ENCODE results near the gene TIGIT.

Gene TIGIT

DNA sequence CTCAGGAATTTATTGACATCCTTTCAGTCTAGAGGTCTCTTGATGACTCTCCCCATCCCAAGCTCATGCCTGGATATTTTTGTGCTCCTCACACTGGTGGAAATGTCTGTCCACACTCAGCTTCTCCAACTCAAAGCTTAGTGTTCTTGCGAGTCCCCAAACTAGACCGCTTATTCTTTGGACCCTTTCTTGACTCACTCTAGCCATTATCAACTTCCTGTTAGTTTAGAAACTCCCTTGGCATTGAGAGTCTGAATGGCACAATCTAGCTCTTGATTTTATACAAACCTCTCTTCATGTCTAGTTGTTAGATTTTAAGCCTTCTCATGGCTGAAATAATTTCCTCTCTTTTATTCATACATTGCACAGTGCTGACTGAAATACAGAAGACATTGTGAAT lies 19.6 kb downstream of the TIGIT start:
- DNase-seq = no peak

- no peak for DNase-seq
Observed at GRCh38 chr3:114314282-114314681, 20.5 kb downstream of the TIGIT start.

- no peak for DNase-seq
Observed at GRCh38 chr3:114318295-114318694, 24.5 kb downstream of the TIGIT start.

GRCh38 chr3:114319453-114319852 lies 25.6 kb downstream of the TIGIT start:
- DNase-seq = no peak

DNA sequence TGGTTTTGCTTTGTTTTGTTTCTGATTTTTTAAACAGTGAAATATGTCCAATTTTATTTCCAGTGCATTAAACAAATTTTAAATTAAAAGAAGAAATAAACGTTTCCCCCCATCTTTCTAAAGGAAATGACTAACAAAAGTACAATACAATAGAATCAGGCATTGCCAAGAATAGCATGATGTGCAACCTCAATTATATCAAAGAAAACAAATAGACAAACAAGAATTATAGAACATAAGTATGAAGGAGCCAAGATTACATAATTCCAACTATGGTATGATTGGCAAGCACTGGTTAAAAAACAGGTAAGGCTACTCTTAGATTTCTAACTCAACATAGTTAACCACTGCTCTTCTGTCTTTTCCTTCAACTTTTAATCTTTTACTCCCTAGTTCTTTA lies 26.4 kb downstream of the TIGIT start:
- DNase-seq = no peak

- DNase-seq = no peak
Observed at GRCh38 chr3:114323546-114324254, 29.9 kb downstream of the TIGIT start.

DNA sequence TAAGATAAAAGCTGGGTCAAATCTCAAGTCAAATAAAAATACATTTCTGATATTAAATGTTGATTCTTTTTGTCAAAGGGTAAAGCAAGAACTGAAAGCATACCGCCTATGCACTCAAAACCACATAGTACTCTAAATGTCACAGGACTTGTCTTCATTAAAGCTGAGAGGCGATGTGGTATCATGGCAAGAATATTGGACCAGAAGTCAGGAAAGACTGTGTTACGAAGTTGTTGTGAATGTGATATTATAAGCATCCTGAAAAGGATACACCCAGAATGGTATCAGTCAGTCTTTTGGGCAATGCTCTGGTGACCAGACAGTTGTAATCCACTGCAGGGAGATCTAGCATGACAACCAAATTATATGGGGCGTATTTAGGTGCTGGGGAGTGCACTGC lies 33.8 kb downstream of the TIGIT start:
- no peak for DNase-seq

DNA sequence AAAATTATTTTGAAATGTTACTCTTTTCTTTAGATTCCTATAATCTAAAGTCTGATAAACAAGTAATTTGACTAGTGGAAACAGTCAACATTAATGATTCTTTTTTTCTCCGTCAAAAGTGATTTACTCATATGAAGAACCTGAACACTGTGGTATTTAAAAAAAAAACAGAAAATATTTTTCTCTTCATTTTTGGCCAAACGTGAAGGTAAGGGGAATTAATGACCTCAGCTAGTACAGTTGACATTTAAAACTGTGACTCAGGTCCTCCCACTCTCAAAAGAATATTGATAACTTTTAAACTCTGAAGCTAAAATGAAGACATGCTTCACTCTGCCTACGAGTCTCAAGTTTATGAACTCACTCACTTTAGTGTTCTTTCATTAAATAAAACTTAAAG lies 34.5 kb downstream of the TIGIT start:
- DNase-seq = no peak

GRCh38 chr3:114329823-114330222 lies 36.0 kb downstream of the TIGIT start:
- no peak for DNase-seq

GRCh38 chr3:114331007-114331406 lies 37.2 kb downstream of the TIGIT start:
- no peak for DNase-seq

DNA sequence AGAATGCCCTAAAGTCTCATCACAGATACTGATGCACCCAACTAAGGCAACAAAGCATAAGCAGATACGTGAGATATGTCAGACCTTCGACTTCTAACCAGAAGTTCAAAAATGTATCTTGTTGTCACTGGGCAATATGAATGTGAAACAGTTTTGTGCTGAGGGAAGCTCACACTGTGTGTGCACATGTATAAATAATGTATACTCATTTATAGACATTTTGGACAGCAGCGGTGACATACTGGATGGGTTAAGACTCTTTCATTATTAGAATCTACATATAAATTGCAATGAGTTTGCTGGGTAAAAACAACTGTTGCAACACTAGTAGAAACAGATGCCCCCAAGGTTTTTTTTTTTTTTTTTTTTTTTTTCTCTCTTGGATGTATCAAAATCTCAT lies 37.9 kb downstream of the TIGIT start:
- no peak for DNase-seq

DNA sequence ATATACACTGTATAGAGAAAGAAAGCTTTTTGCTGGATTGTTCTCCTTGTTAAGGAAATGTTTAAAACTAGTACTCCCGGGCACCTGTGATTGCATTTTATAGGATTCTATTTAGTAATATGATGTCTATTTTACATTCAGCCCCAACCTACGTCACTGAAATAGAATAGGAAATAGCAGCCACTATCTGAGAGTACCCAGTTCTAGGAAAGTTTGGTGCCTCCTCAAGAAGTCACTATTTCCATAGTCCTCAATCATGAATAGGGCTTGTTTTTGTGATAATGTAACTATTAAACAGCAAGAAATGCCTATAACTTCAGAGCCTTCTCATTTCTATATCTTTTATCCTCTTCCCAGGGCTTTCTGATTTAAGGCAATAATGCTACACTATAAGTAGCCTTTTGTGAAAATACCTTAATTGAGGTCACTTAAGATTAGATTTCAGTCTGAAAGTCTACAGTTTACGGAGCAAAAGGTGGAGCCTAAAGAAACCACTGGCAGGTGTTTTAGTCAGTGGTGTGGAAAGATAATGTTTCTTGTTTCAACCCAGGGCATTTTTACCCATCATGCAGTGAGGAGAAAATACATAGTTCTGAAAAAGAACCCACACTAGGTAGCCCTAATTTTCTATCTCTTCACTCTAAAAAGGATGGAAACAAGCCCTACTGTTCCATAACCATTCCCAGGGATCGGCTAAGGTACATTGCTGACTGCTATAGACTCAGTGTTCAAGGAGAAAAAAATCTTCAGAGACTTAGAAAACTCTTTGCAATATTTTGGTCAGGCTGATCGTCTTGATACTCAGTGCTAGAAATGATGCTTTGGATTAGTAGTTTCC lies 38.7 kb downstream of the TIGIT start:
- no peak for DNase-seq

- no peak for DNase-seq
Observed at GRCh38 chr3:114333180-114333922, 39.5 kb downstream of the TIGIT start.

GRCh38 chr3:114333923-114334240 lies 40.1 kb downstream of the TIGIT start:
- DNase-seq = no peak

DNA sequence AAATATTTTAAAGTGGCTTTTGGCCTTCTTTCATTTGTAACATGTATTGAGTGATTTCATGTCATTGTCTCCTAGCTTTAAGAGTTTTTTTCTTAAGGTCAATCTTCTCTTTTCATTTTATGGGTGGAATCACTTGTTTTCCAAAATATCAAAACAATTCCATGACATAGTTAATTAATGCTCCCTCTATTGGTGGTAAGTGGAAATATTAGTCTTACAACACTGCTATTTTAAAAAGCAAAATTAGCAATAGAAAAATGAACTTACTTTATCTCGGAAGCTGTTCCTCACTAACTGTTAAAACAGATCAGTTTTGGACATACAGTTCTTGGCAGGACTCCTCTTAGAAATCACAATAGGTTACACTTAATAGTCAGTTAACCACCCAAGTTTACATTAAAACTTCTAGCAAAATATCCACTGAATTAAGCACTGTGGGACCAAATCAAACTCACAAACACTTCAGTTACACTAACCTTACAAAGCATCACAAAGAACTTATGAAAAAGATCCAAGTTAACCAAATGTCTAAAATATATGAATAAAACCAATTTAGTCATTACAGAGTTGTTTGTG lies 42.4 kb downstream of the TIGIT start:
- no peak for DNase-seq

DNA sequence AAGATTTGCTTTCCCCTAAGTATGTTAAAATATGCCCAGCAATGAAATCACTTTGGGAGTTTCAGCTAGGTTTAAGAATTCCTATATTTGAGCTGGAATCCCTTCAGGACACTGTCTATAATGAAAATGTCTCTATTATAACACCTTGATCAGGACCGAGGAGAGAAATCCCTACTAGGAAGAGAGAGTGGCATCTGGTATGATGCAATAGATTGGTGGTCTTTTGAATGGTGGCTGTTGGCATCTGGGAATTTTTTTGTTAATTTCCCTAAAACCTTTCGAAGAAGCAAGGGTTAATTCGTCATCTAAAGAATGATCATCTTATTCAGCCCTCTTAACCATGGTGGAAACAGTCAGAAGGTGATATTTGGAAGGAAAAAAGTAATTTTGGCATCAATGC lies 43.0 kb downstream of the TIGIT start:
- DNase-seq = no peak

- DNase-seq = no peak
Observed at GRCh38 chr3:114338651-114339357, 45.0 kb downstream of the TIGIT start.

DNA sequence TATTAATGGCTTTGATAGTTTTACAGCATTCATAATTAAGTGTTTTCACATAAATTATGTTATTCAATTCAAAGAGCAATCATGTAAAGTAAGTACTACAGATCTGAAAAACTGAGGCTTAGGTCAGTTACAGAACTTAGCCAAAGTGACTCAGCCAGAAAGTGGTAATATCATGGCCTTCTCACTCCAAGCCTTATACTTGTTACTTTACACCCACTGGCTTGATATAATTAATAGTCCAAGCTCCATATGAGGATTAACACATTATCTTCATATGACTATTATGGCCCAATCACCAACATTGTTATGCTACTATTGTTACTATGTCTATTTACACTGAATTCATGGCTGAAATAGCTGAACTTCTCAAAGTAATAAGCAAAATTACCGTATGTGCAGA lies 50.7 kb downstream of the TIGIT start:
- DNase-seq = no peak

- DNase-seq = no peak
Observed at GRCh38 chr3:114350271-114350670, 56.4 kb downstream of the TIGIT start.

DNA sequence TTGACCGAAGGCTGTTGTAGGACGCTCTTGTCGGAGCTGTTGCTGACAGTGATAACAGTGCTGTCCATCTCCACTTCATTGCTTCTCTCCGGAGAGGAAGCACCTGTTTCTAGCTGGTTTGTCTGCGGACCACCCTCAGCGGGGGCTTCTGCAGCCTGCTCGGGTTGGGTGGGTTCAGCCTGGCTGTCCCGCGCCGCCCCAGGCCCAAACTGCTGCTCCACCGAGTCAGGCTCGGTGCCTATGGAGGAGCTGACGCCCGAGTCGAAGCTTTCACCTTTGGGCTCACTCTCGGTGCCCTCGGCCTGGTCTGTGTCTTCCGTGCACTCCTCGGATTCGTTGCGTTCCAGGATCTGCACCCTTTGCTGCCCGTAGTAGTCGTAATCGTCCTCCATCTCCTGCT lies 56.9 kb downstream of the TIGIT start:
- no peak for DNase-seq

- no peak for DNase-seq
Observed at GRCh38 chr3:114351123-114351821, 57.4 kb downstream of the TIGIT start.

- DNase-seq = no peak
Observed at GRCh38 chr3:114351822-114352145, 58.0 kb downstream of the TIGIT start.

Data from activated gamma-delta T cell (primary cell).